ENCODE data around the gene CERCAM. TPM values are rescaled to one million over a fixed set of nuclear protein-coding genes. Genes with fewer than 3 reads are reported as not detected.
A peak's percentile ranks its signal among the peaks of the same experiment; 100 is the strongest.

CERCAM gene
- total and polyA plus RNA-seq, 2 of the 13 experiments (the other 11 are each of a cell fraction or from before 2014, with no cell fraction given) = 9.0 to 17.1 TPM

GRCh38 chr9:128420651-128421481, at the start of gene CERCAM (continued):
- TF ChIP-seq EHMT2 (IDR thresholded peaks at IDR 0.05; ENCODE audit: borderline replicate concordance, low read depth, low read length) (no peak), ZNF451 (CRISPR knock-in tag; IDR thresholded peaks at IDR 0.05) (no peak), HNRNPLL (IDR thresholded peaks at IDR 0.05; ENCODE audit: low read depth, low read length, poor library complexity, severe bottlenecking) (no peak), TBP (CRISPR knock-in tag; IDR thresholded peaks at IDR 0.05) (no peak), ZNF772 (CRISPR knock-in tag; IDR thresholded peaks at IDR 0.05) (no peak), CENPT (CRISPR knock-in tag; IDR thresholded peaks at IDR 0.05; ENCODE audit: low read depth) (no peak), ASH2L (IDR thresholded peaks at IDR 0.05; ENCODE audit: insufficient read length, low read depth, low read length) (no peak), TRAFD1 (CRISPR knock-in tag; IDR thresholded peaks at IDR 0.05; ENCODE audit: borderline replicate concordance) (no peak), TRIM22 (IDR thresholded peaks at IDR 0.05) (no peak), ZSCAN29 (CRISPR knock-in tag; conservative IDR thresholded peaks at IDR 0.05) (no peak), ZNF362 (CRISPR knock-in tag; IDR thresholded peaks at IDR 0.05; ENCODE audit: borderline replicate concordance) (peak; percentile 35; the same call in 1 of the 2 replicates), ATF2 (CRISPR knock-in tag; IDR thresholded peaks at IDR 0.05) (no peak), MIER3 (CRISPR knock-in tag; IDR thresholded peaks at IDR 0.05; ENCODE audit: borderline replicate concordance) (no peak), ZSCAN31 (CRISPR knock-in tag; IDR thresholded peaks at IDR 0.05; ENCODE audit: low read depth) (peak; percentile 55; the same call in 1 of the 2 replicates), ZNF883 (CRISPR knock-in tag; IDR thresholded peaks at IDR 0.05; ENCODE audit: not compliant biosample characterization) (no peak), MEIS2 (CRISPR knock-in tag; IDR thresholded peaks at IDR 0.05) (no peak), ZNF34 (CRISPR knock-in tag; IDR thresholded peaks at IDR 0.05; ENCODE audit: borderline replicate concordance) (no peak), POLR2AphosphoS2 (IDR thresholded peaks at IDR 0.05; ENCODE audit: low read depth, low read length) (no peak), ZBTB33 (CRISPR knock-in tag; IDR thresholded peaks at IDR 0.05) (no peak), ZNF597 (CRISPR knock-in tag; IDR thresholded peaks at IDR 0.05) (no peak)

Data from HepG2 (cell line).